ENCODE data around the gene MCUR1. TPM values are rescaled to one million over a fixed set of nuclear protein-coding genes. Genes with fewer than 3 reads are reported as not detected.

MCUR1 gene
- total RNA-seq, 6 experiments from 2014 or later: 17.5 to 25.5 (median 22.4) TPM

GRCh38 chr6:13741365-13741764, 73.0 kb downstream of the MCUR1 start:
- Mint-ChIP-seq H3K36me3 (ENCODE audit: low read depth) (no peaks in the 10 kb centered on the region; the same call in 1 of the 2 replicates), H3K27ac (no peak overlapping the region), H3K4me3 (no peak overlapping the region), H3K4me1 (ENCODE audit: low read depth) (no peaks in the 10 kb centered on the region), H3K27me3 (ENCODE audit: insufficient read depth) (peaks cover 3% of the 10 kb centered on the region), H3K9me3 (peaks cover 4% of the 10 kb centered on the region; the same call in 1 of the 2 replicates)
- TF ChIP-seq, protein P1, sequence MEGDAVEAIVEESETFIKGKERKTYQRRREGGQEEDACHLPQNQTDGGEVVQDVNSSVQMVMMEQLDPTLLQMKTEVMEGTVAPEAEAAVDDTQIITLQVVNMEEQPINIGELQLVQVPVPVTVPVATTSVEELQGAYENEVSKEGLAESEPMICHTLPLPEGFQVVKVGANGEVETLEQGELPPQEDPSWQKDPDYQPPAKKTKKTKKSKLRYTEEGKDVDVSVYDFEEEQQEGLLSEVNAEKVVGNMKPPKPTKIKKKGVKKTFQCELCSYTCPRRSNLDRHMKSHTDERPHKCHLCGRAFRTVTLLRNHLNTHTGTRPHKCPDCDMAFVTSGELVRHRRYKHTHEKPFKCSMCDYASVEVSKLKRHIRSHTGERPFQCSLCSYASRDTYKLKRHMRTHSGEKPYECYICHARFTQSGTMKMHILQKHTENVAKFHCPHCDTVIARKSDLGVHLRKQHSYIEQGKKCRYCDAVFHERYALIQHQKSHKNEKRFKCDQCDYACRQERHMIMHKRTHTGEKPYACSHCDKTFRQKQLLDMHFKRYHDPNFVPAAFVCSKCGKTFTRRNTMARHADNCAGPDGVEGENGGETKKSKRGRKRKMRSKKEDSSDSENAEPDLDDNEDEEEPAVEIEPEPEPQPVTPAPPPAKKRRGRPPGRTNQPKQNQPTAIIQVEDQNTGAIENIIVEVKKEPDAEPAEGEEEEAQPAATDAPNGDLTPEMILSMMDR (IDR thresholded peaks at IDR 0.05): no peak
- no peak for DNase-seq

Other genes with a start within 250 kb of the MCUR1 start
- 1 to 10 TPM; 4.3 to 7.0 (median 6.3) TPM for gene SIRT5, start 240.0 kb downstream of the MCUR1 start, total RNA-seq (2021; fragmentation: NEBNext Ultra II Directional; extraction: Animal tissue kit (Norgen Biotek cat#: 25700))
- 10 to 100 TPM; 68.4 to 89.6 (median 84.8) TPM for gene NOL7, start 199.2 kb downstream of the MCUR1 start, total RNA-seq (2021; fragmentation: NEBNext Ultra II Directional; extraction: Animal tissue kit (Norgen Biotek cat#: 25700))
- 10 to 100 TPM; 37.7 to 42.3 (median 40.8) TPM for gene RANBP9, start 102.7 kb downstream of the MCUR1 start, total RNA-seq (2021; fragmentation: NEBNext Ultra II Directional; extraction: Animal tissue kit (Norgen Biotek cat#: 25700))
- gene RNF182, start 110.4 kb upstream of the MCUR1 start, total RNA-seq (2021; fragmentation: NEBNext Ultra II Directional; extraction: Animal tissue kit (Norgen Biotek cat#: 25700)): 1 to 10 TPM in 2 of 6 experiments, under 1 TPM in 4; 0.48 to 6.1 (median 0.84) TPM

Data from HFFc6 (cell line).